ENCODE data around the gene KCNB1. TPM values are rescaled to one million over a fixed set of nuclear protein-coding genes. Genes with fewer than 3 reads are reported as not detected.
A peak's percentile ranks its signal among the peaks of the same experiment; 100 is the strongest.

The KCNB1 gene
- total RNA-seq (2022) (0.09 TPM in 1 of 2 replicates, not detected in the other), Bru-seq, nascent RNA (percentile 10 among the genes with signal in this experiment), BruChase-seq, experiment 1, labeled RNA remaining after a 2-hour chase (percentile 2 among the genes with signal in this experiment), BruChase-seq, experiment 2, labeled RNA remaining after a 6-hour chase (percentile 7 among the genes with signal in this experiment)
- long read RNA-seq, result 0 reads

- Mint-ChIP-seq H3K4me1 (ENCODE audit: low read depth, unreplicated experiment) (peaks cover 14% of the 10 kb centered on the region), H3K4me3 (ENCODE audit: unreplicated experiment) (no peak within 1 kb of the TSS), H3K9me3 (ENCODE audit: unreplicated experiment) (no peaks in the 10 kb centered on the region), H3K36me3 (ENCODE audit: insufficient read depth, unreplicated experiment) (no peaks in the 10 kb centered on the region), H3K27me3 (ENCODE audit: insufficient read depth, unreplicated experiment) (peaks cover 26% of the 10 kb centered on the region), H3K27ac (ENCODE audit: unreplicated experiment) (no peak within 1 kb of the TSS)
- no peak within 1 kb of the TSS; the same call in 1 of the 2 replicates for H3K4me3 ChIP-seq (ENCODE audit: low read depth, low read length)
- peaks cover 4% of the 10 kb centered on the region; the same call in 1 of the 2 replicates for H3K4me1 ChIP-seq
- BruUV-seq (replicated peaks), result no TSS peak
- H3K36me3 ChIP-seq (ENCODE audit: control insufficient read depth, insufficient read depth, low read length), result no peaks in the 10 kb centered on the region
- no peaks in the 10 kb centered on the region for H3K9me3 ChIP-seq
- peak in 1 of 2 experiments; percentile 15 for TF ChIP-seq CTCF (IDR thresholded peaks at IDR 0.05; ENCODE audit: insufficient read depth in 1 of 2, low read depth in 1 of 2, low read length in 1 of 2, severe bottlenecking in 1 of 2, unreplicated experiment in 1 of 2)
- ChIA-PET POLR2A (interaction anchor here (0.6 kb wide), 1 partner anchor 101 kb away, joined by 3 read pairs; no protein-coding TSS in a partner anchor), CTCF (interaction anchor here (0.6 to 2.1 kb wide), 3 partner anchors 92 to 136 kb away, joined by 3 to 8 read pairs (median 3); no protein-coding TSS in a partner anchor)
- intact Hi-C loops (cut with micrococcal nuclease; ENCODE audit: unreplicated experiment), result no loop called here
- H3K27me3 ChIP-seq (replicated peaks; ENCODE audit: control insufficient read depth, insufficient read depth, low read length), result peaks cover 2% of the 10 kb centered on the region
- peak; percentile 89 to 92 for DNase-seq
These were observed at the start of gene KCNB1 for GRCh38 chr20:49482621-49483017. Gene KCNB1 (minus strand): TSS chr20:49482668. CDS start chr20:49482480, 188 bp downstream.

- peak in 1 of 2 experiments; percentile 29 for DNase-seq
- Histone ChIP-seq H3K9me3 (peaks cover 6% of the 10 kb centered on the region), H3K4me3 (ENCODE audit: low read depth, low read length) (no peak overlapping the region), H3K36me3 (ENCODE audit: control insufficient read depth, insufficient read depth, low read length) (no peaks in the 10 kb centered on the region), H3K27me3 (replicated peaks; ENCODE audit: control insufficient read depth, insufficient read depth, low read length) (no peaks in the 10 kb centered on the region), H3K4me1 (no peaks in the 10 kb centered on the region)
- TF ChIP-seq CTCF (IDR thresholded peaks at IDR 0.05; ENCODE audit: insufficient read depth in 1 of 2, low read depth in 1 of 2, low read length in 1 of 2, severe bottlenecking in 1 of 2, unreplicated experiment in 1 of 2), result no peak
- H3K4me3 Mint-ChIP-seq (ENCODE audit: unreplicated experiment), result no peak overlapping the region
- no peak overlapping the region for H3K27ac Mint-ChIP-seq (ENCODE audit: unreplicated experiment)
- no TSS peak for BruUV-seq (replicated peaks)
- POLR2A ChIA-PET, result no interaction called here
- intact Hi-C loops (cut with micrococcal nuclease; ENCODE audit: unreplicated experiment), result no loop called here
- H3K9me3 Mint-ChIP-seq (ENCODE audit: unreplicated experiment), result no peaks in the 10 kb centered on the region
- H3K27me3 Mint-ChIP-seq (ENCODE audit: insufficient read depth, unreplicated experiment), result peaks cover 3% of the 10 kb centered on the region
- no peaks in the 10 kb centered on the region for H3K36me3 Mint-ChIP-seq (ENCODE audit: insufficient read depth, unreplicated experiment)
- H3K4me1 Mint-ChIP-seq (ENCODE audit: low read depth, unreplicated experiment), result no peaks in the 10 kb centered on the region
- CTCF ChIA-PET, result interaction anchor here (1.0 kb wide), 1 partner anchor 12 kb away, joined by 3 read pairs; no protein-coding TSS in a partner anchor
These were observed 47.0 kb upstream of the KCNB1 start for GRCh38 chr20:49529470-49529869.

- CTCF ChIA-PET, result no interaction called here
- DNase-seq, result no peak
- POLR2A ChIA-PET, result no interaction called here
- no peak for TF ChIP-seq CTCF (IDR thresholded peaks at IDR 0.05; ENCODE audit: insufficient read depth in 1 of 2, low read depth in 1 of 2, low read length in 1 of 2, severe bottlenecking in 1 of 2, unreplicated experiment in 1 of 2)
- Mint-ChIP-seq H3K4me1 (ENCODE audit: low read depth, unreplicated experiment) (no peaks in the 10 kb centered on the region), H3K36me3 (ENCODE audit: insufficient read depth, unreplicated experiment) (no peaks in the 10 kb centered on the region), H3K9me3 (ENCODE audit: unreplicated experiment) (no peaks in the 10 kb centered on the region), H3K4me3 (ENCODE audit: unreplicated experiment) (no peak overlapping the region), H3K27ac (ENCODE audit: unreplicated experiment) (no peak overlapping the region), H3K27me3 (ENCODE audit: insufficient read depth, unreplicated experiment) (peaks cover 13% of the 10 kb centered on the region)
- peaks cover 2% of the 10 kb centered on the region; the same call in 1 of the 2 replicates for H3K27me3 ChIP-seq (replicated peaks; ENCODE audit: control insufficient read depth, insufficient read depth, low read length)
- H3K36me3 ChIP-seq (ENCODE audit: control insufficient read depth, insufficient read depth, low read length), result no peaks in the 10 kb centered on the region
- no peaks in the 10 kb centered on the region for H3K4me1 ChIP-seq
- H3K9me3 ChIP-seq, result peaks cover 12% of the 10 kb centered on the region
- no peak overlapping the region for H3K4me3 ChIP-seq (ENCODE audit: low read depth, low read length)
- BruUV-seq (replicated peaks), result no TSS peak
- intact Hi-C loops (cut with micrococcal nuclease; ENCODE audit: unreplicated experiment), result no loop called here
These were observed 44.1 kb upstream of the KCNB1 start for GRCh38 chr20:49526568-49526967.

Data from Caco-2 (cell line).